Trophoblast cell (in vitro differentiated cells and primary cell): Measurements from ENCODE around the gene AP2A2.

Experiments
- DNase-seq, 2 donors: peaks; one replicate each; pipeline ENCODE4 v3.0.0-alpha.2; 2016
- H2AFZ ChIP-seq: 2 replicates; pipeline ENCODE4 v1.6.1; 2013; ENCODE audit warnings: low read length, moderate library complexity, mild to moderate bottlenecking; ENCODE audit not compliant: insufficient read depth, poor library complexity
- H2AK5ac ChIP-seq: 2 replicates; pipeline ENCODE4 v1.6.1; 2013; ENCODE audit warnings: mild to moderate bottlenecking, low read length
- H2BK120ac ChIP-seq: 2 replicates; pipeline ENCODE4 v1.6.1; 2013; ENCODE audit warnings: low read length, mild to moderate bottlenecking, moderate library complexity; ENCODE audit not compliant: insufficient read depth, poor library complexity
- H2BK12ac ChIP-seq: 2 replicates; pipeline ENCODE4 v1.6.1; 2013; ENCODE audit warnings: mild to moderate bottlenecking, low read length, moderate library complexity
- H2BK5ac ChIP-seq: 2 replicates; pipeline ENCODE4 v1.6.1; 2013; ENCODE audit warnings: low read length, low read depth, moderate library complexity, mild to moderate bottlenecking; ENCODE audit not compliant: poor library complexity
- H3K14ac ChIP-seq: 2 replicates; pipeline ENCODE4 v1.6.1; 2013; ENCODE audit warnings: mild to moderate bottlenecking, low read length
- H3K18ac ChIP-seq: 2 replicates; pipeline ENCODE4 v1.6.1; 2013; ENCODE audit warnings: mild to moderate bottlenecking, low read length
- H3K23ac ChIP-seq: 2 replicates; pipeline ENCODE4 v1.6.1; 2013; ENCODE audit warnings: low read length
- H3K27ac ChIP-seq: 2 replicates; pipeline ENCODE4 v1.5.1; 2013; ENCODE audit warnings: low read depth, mild to moderate bottlenecking, inconsistent platforms, low read length, moderate library complexity
- H3K27me3 ChIP-seq: 2 replicates; pipeline ENCODE4 v1.6.1; 2013; ENCODE audit warnings: inconsistent platforms, mild to moderate bottlenecking, low read length, moderate library complexity; ENCODE audit not compliant: insufficient read depth
- H3K36me3 ChIP-seq, 2 experiments: 1 replicate in 1 of 2; 2 replicates in 1 of 2; pipeline ENCODE4 v1.6.1; 2013; ENCODE audit warnings: low read length in 2 of 2, mild to moderate bottlenecking in 2 of 2, moderate library complexity in 1 of 2; ENCODE audit not compliant: insufficient read depth in 2 of 2, control insufficient read depth in 1 of 2
- H3K4ac ChIP-seq: 2 replicates; pipeline ENCODE4 v1.6.1; 2013; ENCODE audit warnings: low read depth, mild to moderate bottlenecking, low read length, moderate library complexity
- H3K4me1 ChIP-seq, 2 experiments: 1 replicate in 1 of 2; 2 replicates in 1 of 2; pipeline ENCODE4 v1.6.1; 2013; ENCODE audit warnings: low read length in 2 of 2, mild to moderate bottlenecking in 2 of 2, moderate library complexity in 1 of 2; ENCODE audit not compliant: insufficient read depth in 2 of 2, control insufficient read depth in 1 of 2
- H3K4me2 ChIP-seq: 2 replicates; pipeline ENCODE4 v1.6.1; 2013; ENCODE audit warnings: inconsistent platforms, mild to moderate bottlenecking, low read length, moderate library complexity
- H3K4me3 ChIP-seq: 2 replicates; pipeline ENCODE4 v1.5.1; 2013; ENCODE audit warnings: mild to moderate bottlenecking, low read depth, low read length, inconsistent platforms
- H3K79me1 ChIP-seq: one replicate; pipeline ENCODE4 v1.6.1; 2013; ENCODE audit warnings: low read length
- H3K79me2 ChIP-seq: 2 replicates; pipeline ENCODE4 v1.6.1; 2013; ENCODE audit warnings: low read length, mild to moderate bottlenecking; ENCODE audit not compliant: control insufficient read depth, insufficient read depth, poor library complexity
- H3K9ac ChIP-seq: 2 replicates; pipeline ENCODE4 v1.6.1; 2013; ENCODE audit warnings: mild to moderate bottlenecking, low read length
- H3K9me3 ChIP-seq: 2 replicates; pipeline ENCODE4 v1.6.1; 2013; ENCODE audit warnings: low read depth, mild to moderate bottlenecking, control low read depth, inconsistent platforms, low read length; ENCODE audit not compliant: insufficient read depth
- H4K12ac ChIP-seq: 2 replicates; pipeline ENCODE4 v1.6.1; 2013; ENCODE audit warnings: low read depth, mild to moderate bottlenecking, low read length, moderate library complexity
- H4K8ac ChIP-seq: 2 replicates; pipeline ENCODE4 v1.6.1; 2013; ENCODE audit warnings: low read depth, mild to moderate bottlenecking, low read length, moderate library complexity
- H4K91ac ChIP-seq: one replicate; pipeline ENCODE4 v1.6.1; 2013; ENCODE audit warnings: low read depth, mild to moderate bottlenecking, low read length, moderate library complexity
- WGBS: extraction: QIAGEN DNeasy Blood & Tissue Kit; methylation state at CpG from one replicate; pipeline ENCODE4 v1.1.7; 2013; ENCODE audit warnings: missing lambda C conversion rate; ENCODE audit not compliant: insufficient read length, insufficient coverage; ENCODE audit errors: extremely low coverage; 5-methylcytosine and 5-hydroxymethylcytosine counted together

Gene AP2A2

DNA sequence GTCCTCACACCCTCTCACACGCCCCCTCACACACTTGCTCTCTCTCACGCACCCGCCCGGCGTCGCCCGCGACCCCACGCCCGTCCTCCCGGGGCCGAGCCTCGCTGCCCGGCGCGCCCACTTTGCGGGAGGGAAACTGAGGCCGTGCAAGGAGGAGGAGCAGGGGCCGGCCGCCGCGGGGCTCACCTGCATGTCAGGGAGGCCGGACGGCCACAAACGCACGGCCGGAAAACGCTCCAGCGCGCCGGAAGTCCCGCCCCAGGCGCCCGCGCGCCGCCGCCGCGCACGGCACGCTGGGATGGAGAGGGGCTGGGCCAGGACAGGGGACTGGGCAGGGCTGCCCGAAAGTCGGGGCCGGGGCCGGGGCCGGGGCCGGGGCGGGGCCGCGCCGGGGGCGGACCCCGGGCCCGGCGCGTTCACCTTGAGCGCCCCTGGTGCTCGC, 15.1 kb upstream of the AP2A2 start, which contains the start of gene CHID1:
TSS of gene CHID1 (minus strand) at position 222 of the 442 bp plus-strand sequence. CDS start 5,994 bp downstream, outside the sequence.
- H3K79me2 ChIP-seq, result peaks cover 12% of the 10 kb centered on the region
- peak within 1 kb of the TSS; percentile 95 for H3K14ac ChIP-seq
- peak within 1 kb of the TSS; percentile 98 for H4K91ac ChIP-seq
- peak within 1 kb of the TSS; percentile 81 for H3K4ac ChIP-seq
- peak within 1 kb of the TSS; percentile 96 for H2AK5ac ChIP-seq
- H3K9me3 ChIP-seq, result no peaks in the 10 kb centered on the region
- peak within 1 kb of the TSS; percentile 100 for H3K4me3 ChIP-seq
- peak within 1 kb of the TSS; percentile 97 for H2AFZ ChIP-seq
- peak within 1 kb of the TSS; percentile 95 for H4K12ac ChIP-seq
- peak; percentile 79 to 89 for DNase-seq
- peak within 1 kb of the TSS; percentile 75 for H3K27ac ChIP-seq
- peak within 1 kb of the TSS; percentile 37 for H3K23ac ChIP-seq
- peaks cover 4 to 7% of the 10 kb centered on the region in 2 experiments for H3K36me3 ChIP-seq
- no CpG with 5 or more reads among the region's 59 CpGs for WGBS
- H3K9ac ChIP-seq, result peak within 1 kb of the TSS; percentile 95
- H3K27me3 ChIP-seq, result no peaks in the 10 kb centered on the region
- H2BK120ac ChIP-seq, result peak within 1 kb of the TSS; percentile 95
- peak within 1 kb of the TSS; percentile 97 for H4K8ac ChIP-seq
- peak within 1 kb of the TSS; percentile 97 for H3K18ac ChIP-seq
- peak within 1 kb of the TSS; percentile 70 for H2BK5ac ChIP-seq
- peaks cover 13% of the 10 kb centered on the region for H3K79me1 ChIP-seq
- peak within 1 kb of the TSS; percentile 99 for H3K4me2 ChIP-seq
- no peak within 1 kb of the TSS for H2BK12ac ChIP-seq
- peaks cover 5 to 11% of the 10 kb centered on the region in 2 experiments for H3K4me1 ChIP-seq

DNA sequence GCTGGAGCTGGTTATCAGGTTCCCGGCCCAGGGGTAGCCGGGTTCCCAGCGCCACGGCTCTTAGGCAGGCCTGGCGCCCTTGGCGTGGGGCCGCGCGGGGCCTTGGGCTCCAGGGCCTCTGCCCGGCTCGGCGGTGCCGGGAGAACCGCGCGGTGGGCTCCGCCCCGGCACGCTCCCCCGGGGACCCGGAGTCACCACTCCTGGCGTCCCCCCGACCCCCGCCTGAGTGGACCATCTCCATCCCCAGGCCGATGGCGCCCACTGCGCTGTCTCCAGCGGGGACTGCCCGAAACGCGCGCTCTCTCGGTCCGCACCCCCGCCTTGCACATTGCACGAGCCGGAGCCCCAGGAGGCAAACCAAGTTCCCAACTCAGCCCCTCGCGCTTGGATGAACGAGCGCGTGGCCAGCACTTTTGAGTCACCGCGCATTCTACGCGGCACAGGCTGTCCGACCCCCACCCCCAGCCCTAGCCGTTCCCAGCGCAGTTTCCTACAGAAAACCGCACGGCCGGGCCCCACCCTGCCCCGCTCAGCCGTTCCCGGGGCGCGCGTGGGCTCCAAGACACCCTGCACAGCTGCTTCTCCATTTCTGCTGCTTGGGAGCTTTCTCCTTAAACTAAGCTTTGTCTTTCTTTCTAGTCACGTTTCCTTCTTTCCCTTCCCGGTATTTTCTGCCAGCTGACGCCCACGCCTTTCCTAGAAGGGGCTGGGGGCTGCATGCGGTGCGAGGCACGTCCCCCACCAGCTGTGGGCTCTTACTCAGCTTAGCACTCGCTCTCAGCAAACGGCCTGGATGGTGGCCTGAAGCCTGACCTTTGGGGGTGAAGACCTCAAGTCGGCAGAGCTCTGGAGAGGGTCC, 14.4 kb upstream of the AP2A2 start:
- Histone ChIP-seq H4K8ac (peak overlapping the region; percentile 80), H2AK5ac (peak overlapping the region; percentile 96), H3K4me3 (peak overlapping the region; percentile 71), H3K4me1 (peaks cover 5 to 11% of the 10 kb centered on the region in 2 experiments), H2BK120ac (peak overlapping the region; percentile 95), H3K36me3 (peaks cover 4 to 7% of the 10 kb centered on the region in 2 experiments), H3K9me3 (no peaks in the 10 kb centered on the region), H3K79me1 (peaks cover 13% of the 10 kb centered on the region), H3K14ac (peak overlapping the region; percentile 83), H3K27me3 (no peaks in the 10 kb centered on the region), H2AFZ (peak overlapping the region; percentile 97), H3K4ac (peak overlapping the region; percentile 50), H3K4me2 (peak overlapping the region; percentile 99), H2BK12ac (no peak overlapping the region), H4K12ac (peak overlapping the region; percentile 95), H3K23ac (peak overlapping the region; percentile 37), H4K91ac (peak overlapping the region; percentile 98), H3K18ac (peak overlapping the region; percentile 75), H3K9ac (peak overlapping the region; percentile 82), H2BK5ac (peak overlapping the region; percentile 70), H3K27ac (peak overlapping the region; percentile 75), H3K79me2 (peaks cover 12% of the 10 kb centered on the region)
- DNase-seq, result peak in 1 of 2 donors; percentile 29
- no CpG with 5 or more reads among the region's 68 CpGs for WGBS

DNA sequence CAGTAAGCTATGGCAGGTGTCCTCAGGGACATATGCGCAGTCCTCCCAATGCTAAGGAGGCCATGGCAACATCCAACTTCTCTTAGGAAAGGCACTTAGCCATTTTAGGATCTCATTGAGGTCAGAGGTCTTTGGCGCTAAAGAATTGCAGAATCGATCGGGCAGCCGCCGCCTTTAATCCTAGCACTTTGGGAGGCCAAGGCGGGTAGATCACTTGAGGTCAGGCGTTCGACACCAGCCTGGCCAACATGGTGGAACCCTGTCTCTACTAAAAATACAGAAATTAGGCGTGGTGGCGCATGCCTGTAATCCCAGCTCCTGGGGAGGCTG, 13.8 kb upstream of the AP2A2 start:
- H3K14ac ChIP-seq, result no peak overlapping the region
- H2AK5ac ChIP-seq, result no peak overlapping the region
- H2BK5ac ChIP-seq, result no peak overlapping the region
- peak overlapping the region; percentile 99 for H3K4me2 ChIP-seq
- no peak overlapping the region for H2BK120ac ChIP-seq
- H2AFZ ChIP-seq, result no peak overlapping the region
- WGBS, result no CpG with 5 or more reads among the region's 11 CpGs
- peak overlapping the region; percentile 95 for H4K12ac ChIP-seq
- H4K91ac ChIP-seq, result no peak overlapping the region
- no peaks in the 10 kb centered on the region for H3K9me3 ChIP-seq
- peaks cover 5 to 11% of the 10 kb centered on the region in 2 experiments for H3K4me1 ChIP-seq
- H3K18ac ChIP-seq, result no peak overlapping the region
- H3K36me3 ChIP-seq, result peaks cover 0 to 7% of the 10 kb centered on the region in 2 experiments
- H2BK12ac ChIP-seq, result no peak overlapping the region
- H3K4me3 ChIP-seq, result no peak overlapping the region
- peak overlapping the region; percentile 80 for H4K8ac ChIP-seq
- no peak overlapping the region for H3K4ac ChIP-seq
- H3K27ac ChIP-seq, result no peak overlapping the region
- DNase-seq, result no peak
- peaks cover 13% of the 10 kb centered on the region for H3K79me1 ChIP-seq
- H3K9ac ChIP-seq, result peak overlapping the region; percentile 82
- peaks cover 12% of the 10 kb centered on the region for H3K79me2 ChIP-seq
- no peaks in the 10 kb centered on the region for H3K27me3 ChIP-seq
- H3K23ac ChIP-seq, result no peak overlapping the region

DNA sequence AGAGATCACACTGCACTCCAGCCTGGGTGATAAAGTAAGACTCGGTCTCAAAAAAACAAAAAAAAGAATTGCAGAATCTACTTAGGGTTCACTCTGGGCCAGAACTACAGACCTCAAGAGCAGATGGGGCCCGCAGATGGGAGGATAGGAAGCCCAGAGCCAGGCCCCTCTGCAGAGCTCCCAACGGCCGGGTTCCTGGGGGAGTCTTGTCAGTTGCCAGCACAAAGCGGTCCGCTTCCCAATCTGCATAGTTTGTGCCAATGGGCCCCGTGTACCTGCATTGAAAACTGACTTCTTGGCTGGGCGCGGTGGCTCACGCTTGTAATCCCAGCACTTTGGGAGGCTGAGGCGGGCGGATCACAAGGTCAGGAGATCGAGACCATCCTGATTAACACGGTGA, 13.4 kb upstream of the AP2A2 start:
- Histone ChIP-seq H4K12ac (no peak overlapping the region), H2AK5ac (no peak overlapping the region), H3K4ac (no peak overlapping the region), H4K91ac (no peak overlapping the region), H3K27ac (no peak overlapping the region), H3K9me3 (no peaks in the 10 kb centered on the region), H3K14ac (no peak overlapping the region), H4K8ac (no peak overlapping the region), H3K79me2 (peaks cover 12% of the 10 kb centered on the region), H2BK12ac (no peak overlapping the region), H3K18ac (no peak overlapping the region), H2BK5ac (no peak overlapping the region), H3K4me1 (peaks cover 5 to 11% of the 10 kb centered on the region in 2 experiments), H3K36me3 (peaks cover 0 to 7% of the 10 kb centered on the region in 2 experiments), H3K27me3 (no peaks in the 10 kb centered on the region), H2AFZ (no peak overlapping the region), H3K79me1 (peaks cover 13% of the 10 kb centered on the region), H3K4me3 (no peak overlapping the region), H3K4me2 (no peak overlapping the region), H2BK120ac (no peak overlapping the region), H3K9ac (no peak overlapping the region), H3K23ac (no peak overlapping the region)
- no peak for DNase-seq
- no CpG with 5 or more reads among the region's 14 CpGs for WGBS
